MV-4-11 (cell line): Measurements from ENCODE around the gene PLSCR3.

Experiments
- DNase-seq: peaks from one replicate; lab custom pipeline; 2025; lab: John Stamatoyannopoulos, UW

PLSCR3 gene

DNA sequence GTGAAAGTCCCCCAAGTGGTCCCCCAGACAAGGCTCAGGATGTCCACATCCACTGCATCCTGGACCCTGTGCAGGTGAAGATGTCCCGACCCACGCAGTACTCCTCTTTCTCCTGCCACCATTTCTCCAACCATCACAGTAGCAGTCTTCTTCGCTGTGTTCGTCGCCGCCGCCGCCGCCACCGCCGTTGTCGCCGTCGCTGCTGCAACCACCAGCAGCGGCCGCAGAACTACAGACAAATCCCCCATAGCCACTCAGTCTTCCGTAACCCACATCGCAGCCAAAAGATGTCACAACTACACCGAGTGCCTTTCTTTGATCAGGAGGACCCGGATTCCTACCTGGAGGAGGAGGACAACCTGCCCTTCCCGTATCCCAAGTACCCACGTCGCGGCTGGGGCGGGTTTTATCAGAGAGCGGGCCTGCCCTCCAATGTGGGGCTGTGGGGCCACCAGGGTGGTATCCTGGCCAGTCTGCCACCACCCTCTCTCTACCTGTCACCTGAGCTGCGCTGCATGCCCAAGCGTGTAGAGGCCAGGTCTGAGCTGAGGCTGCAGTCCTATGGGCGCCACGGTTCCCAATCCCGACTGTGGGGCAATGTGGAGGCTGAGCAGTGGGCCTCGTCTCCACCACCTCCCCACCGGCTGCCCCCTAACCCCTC lies 32.0 kb upstream of the PLSCR3 start:
- no peak for DNase-seq

DNA sequence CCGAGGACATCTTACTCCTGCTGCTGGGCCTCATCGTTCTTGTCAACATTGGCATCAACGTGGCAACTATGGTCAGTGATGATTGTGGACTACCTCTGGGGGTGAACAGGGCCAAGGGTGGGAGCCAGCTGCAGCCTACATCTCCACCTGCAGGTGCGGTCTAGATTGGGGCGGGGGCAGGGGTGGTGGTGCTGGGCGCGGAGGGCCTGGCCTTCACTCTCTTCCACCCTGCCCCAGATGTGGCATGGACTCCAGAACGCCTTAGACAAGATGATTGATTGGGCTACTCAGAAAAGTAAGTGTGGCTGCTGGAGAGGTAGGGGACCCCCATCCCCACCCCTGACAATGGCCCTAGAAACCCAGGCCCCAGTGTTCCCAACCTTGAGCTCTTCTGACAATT lies 31.4 kb upstream of the PLSCR3 start:
- no peak for DNase-seq

DNA sequence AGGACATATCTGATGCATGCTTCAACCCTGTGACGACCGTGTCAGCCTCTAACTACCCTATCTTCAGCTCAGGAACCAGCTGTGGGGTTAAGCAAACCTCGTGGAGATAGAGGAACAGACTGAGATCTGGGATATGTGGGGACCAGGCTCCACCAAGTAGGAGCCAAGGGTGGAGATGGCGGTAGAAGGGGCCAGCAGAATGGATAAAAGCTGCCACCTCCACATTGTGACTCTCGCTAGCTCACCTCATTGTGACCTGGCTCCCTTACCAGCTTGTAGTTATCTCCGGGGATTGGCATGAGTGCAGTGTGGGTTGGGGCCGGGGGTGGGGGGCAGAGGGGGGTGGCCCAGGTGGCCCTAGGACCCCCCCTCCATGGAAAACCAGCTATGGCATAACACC lies 31.0 kb upstream of the PLSCR3 start, which contains the start of gene SPEM2:
Gene SPEM2, plus strand, starts transcription at position 301 of the 400 bp plus-strand sequence. Its CDS starts 73 bp downstream, at position 374.
- no peak for DNase-seq

DNA sequence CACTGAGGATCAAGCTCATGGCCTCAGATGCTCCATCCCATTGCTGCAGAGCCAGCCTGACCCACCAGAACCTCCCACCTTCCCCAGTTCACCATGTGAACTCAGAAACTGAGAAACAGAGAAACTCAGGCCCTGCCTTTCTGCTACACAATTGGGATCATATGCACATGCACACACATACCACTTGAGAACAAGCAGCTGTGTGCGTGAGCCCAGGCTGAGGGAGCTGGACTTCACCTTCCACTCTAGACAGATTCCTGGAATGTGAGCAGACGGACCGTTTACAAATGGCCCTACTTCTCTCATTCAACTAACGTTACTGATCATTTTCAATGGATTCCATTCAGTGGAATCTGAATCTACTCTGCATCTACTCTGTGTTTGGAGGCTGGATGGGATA lies 29.4 kb upstream of the PLSCR3 start:
- DNase-seq: no peak

- DNase-seq: no peak
Observed at GRCh38 chr17:7421186-7421585, 26.9 kb upstream of the PLSCR3 start.

- no peak for DNase-seq
Observed at GRCh38 chr17:7419819-7420610, 25.7 kb upstream of the PLSCR3 start, which contains the start of gene SPEM1. TSS of gene SPEM1 (plus strand) at chr17:7420324. CDS start at chr17:7420385, 61 bp downstream.

GRCh38 chr17:7418472-7419152 lies 24.3 kb upstream of the PLSCR3 start:
- no peak for DNase-seq

GRCh38 chr17:7417056-7417655 lies 22.8 kb upstream of the PLSCR3 start:
- no peak for DNase-seq

DNA sequence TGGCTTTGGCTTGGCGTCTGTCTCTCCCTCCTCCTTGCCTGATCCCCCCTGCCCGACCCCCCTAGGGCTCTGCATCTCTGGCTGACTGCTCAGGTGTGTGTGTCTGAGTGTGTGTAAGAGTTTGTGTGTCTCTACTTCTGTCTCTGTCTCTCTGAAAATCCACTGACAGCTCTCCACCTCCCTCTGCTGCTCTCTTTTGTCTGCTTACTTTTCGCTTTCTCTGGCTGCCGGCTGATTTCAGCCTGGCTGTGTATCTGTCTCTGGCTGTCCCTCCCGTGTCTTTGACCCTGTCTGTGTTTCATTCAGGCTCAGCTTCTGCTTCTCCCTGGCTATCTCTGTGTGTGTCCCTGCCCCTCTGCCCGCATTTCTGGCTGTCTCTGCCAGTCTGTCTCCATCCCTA lies 22.0 kb upstream of the PLSCR3 start:
- DNase-seq: no peak

DNA sequence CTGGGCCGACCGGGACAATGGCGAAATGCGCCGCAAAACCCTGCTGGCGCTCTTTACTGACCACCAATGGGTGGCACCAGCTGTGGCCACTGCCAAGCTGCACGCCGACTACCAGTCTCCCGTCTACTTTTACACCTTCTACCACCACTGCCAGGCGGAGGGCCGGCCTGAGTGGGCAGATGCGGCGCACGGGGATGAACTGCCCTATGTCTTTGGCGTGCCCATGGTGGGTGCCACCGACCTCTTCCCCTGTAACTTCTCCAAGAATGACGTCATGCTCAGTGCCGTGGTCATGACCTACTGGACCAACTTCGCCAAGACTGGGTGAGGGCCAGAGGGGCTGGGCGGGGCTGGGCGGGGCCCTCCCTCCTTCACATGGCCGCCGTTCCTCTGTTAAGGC lies 21.5 kb upstream of the PLSCR3 start:
- DNase-seq: no peak

GRCh38 chr17:7414837-7415236 lies 20.5 kb upstream of the PLSCR3 start:
- DNase-seq: no peak

DNA sequence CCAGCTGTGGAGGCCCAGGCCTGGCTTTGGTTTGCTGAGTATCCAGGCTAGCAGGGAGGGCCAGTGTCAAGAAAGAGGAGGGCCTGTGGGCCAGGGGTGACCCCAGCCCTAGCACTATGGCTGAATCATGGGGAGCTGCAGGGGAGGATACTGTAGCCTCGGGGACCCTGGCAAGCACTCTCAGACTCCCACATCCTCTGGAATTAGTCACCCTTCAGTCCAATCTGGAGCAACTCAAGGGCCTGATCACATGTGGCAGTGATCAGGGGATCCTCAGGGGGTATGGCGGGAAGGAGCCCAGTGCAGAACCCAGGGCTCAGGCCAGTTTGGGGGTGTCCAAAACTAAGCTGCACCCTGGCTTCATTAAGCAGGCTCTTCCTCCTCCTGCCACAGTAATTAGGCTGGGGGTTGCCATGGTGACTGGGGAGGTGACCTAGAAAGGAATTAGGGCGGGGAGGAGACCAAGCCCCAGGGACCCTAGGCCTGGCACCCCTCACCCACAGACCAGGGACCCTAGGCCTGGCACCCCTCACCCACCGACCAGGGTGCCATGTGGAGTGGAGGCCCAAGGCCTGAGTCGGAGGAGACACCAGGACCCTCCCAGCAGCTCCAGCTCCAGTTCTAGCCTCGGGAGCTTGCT lies 19.1 kb upstream of the PLSCR3 start:
- DNase-seq: no peak

DNA sequence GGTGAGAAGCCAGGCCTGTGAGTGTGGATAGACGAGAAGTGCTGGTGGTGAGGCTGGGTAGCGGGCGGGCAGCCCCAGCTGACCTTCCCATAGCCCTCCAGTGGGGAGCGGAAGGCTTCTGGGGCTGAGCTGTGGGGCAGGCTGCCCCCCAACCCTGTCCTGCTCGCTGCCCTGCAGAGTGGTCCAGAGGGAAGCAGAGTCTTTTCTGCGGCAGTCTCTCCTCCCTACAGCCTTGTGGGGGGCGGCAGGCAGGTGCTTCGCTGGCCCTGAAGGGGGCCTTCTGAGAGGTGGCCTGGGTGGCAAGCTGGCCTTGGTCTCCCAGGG lies 17.1 kb upstream of the PLSCR3 start:
- DNase-seq: no peak

DNA sequence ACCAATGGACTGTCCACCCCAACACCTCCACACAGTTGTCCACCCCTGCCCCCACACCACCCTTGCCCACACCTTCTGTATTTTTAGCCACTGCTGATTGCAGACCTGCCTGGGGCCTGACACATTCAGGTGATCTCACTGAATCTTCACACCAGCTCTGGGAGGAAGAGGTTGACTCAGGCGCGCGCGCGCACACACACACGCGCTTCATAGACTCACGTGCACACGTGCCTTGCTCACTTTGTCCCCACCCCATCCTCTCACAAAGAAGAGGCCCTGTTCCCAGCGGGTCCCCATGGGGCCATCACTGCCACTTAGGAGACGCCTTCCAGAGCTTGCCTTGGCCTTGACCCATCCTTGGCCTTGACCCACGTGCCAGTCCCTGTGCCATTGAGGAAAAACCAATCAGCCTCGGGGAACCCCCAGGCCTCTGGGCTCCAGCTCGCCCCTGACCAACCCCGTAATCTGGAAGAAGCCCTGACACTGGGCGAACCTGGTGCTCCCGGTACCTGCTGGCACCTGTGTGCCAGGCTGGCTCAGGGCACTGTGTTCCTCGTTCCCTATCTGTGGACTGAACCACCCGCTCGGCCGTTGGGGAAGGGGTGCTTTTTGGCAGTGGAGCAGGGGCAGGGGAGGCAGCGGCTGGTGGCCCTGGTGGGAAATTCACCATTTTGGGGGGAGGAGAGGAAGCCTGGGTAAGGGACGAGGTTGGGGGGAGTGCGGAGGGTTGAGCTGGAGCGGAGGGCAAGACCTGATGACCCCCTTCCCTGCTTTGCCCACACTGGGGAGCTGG lies 16.5 kb upstream of the PLSCR3 start:
- DNase-seq: no peak

DNA sequence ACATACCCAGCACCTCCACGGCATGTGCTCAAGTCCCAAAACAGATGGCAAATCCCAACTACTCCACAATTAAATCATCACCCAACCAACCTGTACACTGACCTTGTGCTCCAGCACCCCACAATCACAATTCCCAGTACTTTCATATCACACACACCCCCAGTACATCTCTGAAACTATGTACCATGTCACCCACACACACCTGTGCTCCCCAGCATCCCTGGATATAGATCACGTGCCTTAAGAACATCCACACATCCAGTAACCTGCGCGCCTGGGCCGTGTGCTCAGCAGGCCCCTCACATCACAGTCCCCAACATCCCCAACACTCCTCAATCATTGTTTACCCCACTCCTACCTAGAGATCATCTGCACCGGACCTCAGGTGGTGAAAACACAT lies 15.4 kb upstream of the PLSCR3 start:
- DNase-seq: no peak

DNA sequence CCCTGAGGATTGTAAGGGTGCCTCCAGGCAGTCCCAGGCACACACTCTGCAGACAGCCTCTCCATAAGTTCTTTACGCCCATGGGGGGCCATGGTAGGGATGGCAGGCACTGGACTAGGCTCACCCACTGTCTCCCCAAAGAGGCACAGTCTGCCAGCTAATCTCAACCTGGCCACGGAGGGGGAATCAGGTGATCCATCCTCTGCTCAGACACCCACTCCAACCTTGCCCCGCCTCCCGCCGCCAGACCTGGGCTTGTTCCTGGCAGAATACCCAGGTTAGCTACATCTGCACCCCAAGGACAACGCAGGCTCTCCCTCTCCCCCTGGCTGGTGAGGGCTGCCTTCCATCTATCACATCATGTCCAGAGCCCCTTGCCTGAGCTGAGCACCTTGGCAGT lies 14.5 kb upstream of the PLSCR3 start:
- no peak for DNase-seq

DNA sequence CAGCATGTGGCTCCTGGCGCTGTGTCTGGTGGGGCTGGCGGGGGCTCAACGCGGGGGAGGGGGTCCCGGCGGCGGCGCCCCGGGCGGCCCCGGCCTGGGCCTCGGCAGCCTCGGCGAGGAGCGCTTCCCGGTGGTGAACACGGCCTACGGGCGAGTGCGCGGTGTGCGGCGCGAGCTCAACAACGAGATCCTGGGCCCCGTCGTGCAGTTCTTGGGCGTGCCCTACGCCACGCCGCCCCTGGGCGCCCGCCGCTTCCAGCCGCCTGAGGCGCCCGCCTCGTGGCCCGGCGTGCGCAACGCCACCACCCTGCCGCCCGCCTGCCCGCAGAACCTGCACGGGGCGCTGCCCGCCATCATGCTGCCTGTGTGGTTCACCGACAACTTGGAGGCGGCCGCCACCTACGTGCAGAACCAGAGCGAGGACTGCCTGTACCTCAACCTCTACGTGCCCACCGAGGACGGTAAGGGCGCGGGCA lies 14.0 kb upstream of the PLSCR3 start:
- no peak for DNase-seq

DNA sequence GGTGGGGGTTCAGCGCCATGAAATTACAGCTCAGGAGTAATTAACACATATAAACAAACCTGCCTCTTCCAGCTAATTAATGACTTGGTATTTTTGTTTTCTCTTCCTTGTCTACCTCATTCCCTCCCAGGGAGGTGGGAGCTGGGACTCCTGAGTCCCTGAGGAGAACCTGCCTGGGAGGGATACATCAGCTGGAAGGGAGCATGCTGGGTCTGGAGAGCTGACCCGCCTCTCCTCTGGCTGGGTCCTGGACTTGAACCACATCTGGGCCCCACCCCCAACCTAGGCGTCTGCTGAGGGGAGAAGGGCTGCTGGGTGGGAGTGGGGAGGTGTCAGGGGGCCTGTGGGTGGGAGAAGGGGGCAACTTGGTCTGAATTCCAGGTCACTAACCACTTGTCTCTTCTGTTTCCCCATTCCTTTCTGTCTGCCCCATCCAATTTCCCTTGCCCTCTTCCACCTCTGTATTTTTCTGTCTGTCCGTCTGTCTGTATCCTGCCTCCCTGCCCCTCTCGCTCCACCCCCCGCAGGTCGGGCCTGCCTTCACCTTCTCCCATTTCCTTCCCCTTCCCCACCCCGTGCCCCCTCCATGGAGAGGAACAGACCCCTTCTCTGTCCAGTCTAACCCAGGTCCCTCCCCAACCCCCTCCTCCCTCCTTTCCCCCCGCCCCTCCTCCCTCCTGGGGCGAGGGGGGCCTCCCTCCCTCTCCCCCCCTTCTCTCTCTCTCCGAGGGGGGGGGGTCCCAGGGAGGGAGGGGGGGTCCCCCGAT lies 13.3 kb upstream of the PLSCR3 start, which contains the start of gene NLGN2:
Gene NLGN2, plus strand, starts transcription at position 361 of the 767 bp plus-strand sequence. CDS start 411 bp downstream, outside the sequence.
- DNase-seq: no peak

DNA sequence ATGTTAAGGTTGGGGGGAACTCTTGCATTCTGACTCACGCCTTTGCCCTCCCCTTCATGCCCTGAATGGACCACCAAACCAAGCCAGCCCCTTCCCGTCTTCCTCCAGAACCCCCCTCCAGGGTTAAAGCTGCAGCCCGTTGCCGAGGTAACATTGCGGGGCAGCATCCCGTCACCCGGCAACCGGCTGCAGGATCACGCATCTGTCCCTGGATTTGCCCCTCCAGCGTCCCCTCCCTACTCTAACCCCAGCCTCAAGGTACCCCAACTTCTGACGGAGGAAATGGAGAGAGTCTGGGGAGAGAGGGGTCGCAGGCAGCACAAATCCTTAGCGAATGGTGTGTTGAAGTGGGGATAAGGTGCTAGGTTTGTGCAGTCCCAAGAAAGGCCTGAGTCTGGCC lies 12.8 kb upstream of the PLSCR3 start:
- no peak for DNase-seq

DNA sequence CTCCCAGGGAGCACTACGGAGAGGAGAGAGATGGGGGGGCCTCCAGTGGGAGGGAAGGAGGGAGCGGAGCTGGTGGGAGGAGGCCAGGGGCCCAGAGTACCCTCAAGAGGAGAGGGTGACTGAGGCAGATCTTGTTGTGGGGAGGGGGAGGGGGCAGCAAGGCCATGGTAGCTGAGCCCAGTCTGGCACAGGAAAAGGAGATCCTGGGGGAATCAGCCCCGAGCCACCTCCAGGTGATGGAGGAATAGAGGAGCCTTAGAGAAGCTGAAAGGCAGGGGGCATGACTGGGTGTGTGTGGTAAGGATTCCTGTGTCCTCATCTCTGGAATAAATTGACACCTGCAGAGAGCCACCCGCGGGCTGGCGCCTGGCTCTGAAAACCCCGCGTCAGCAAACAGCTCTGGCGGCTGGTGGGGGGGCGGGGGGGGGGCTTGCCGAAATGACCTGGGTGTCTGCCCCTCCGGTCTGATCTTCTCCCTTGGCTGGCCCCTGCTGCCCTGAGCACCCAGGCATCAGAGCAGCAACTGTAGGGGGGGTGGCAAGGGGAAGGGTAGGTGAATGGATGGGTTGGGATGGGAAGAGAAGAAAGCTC lies 12.0 kb upstream of the PLSCR3 start:
- no peak for DNase-seq
